ENCODE results near the gene INSM2.
A peak's percentile ranks its signal among the peaks of the same experiment; 100 is the strongest.

INSM2 gene

GRCh38 chr14:35549551-35549950, 15.6 kb downstream of the INSM2 start:
- DNase-seq = no peak

GRCh38 chr14:35551081-35551480, 17.1 kb downstream of the INSM2 start:
- DNase-seq = peak; percentile 49

- no peak for DNase-seq
Observed at GRCh38 chr14:35553808-35554207, 19.8 kb downstream of the INSM2 start.

GRCh38 chr14:35556548-35556947, 22.6 kb downstream of the INSM2 start:
- peak; percentile 85 for DNase-seq

GRCh38 chr14:35557221-35557747, 23.3 kb downstream of the INSM2 start:
- peak; percentile 33 for DNase-seq

GRCh38 chr14:35558680-35559079, 24.7 kb downstream of the INSM2 start:
- DNase-seq = peak; percentile 76

- no peak for DNase-seq
Observed at GRCh38 chr14:35565871-35566464, 32.0 kb downstream of the INSM2 start.

GRCh38 chr14:35571598-35571997, 37.6 kb downstream of the INSM2 start:
- no peak for DNase-seq

- DNase-seq = no peak
Observed at GRCh38 chr14:35573911-35574310, 39.9 kb downstream of the INSM2 start.

- DNase-seq = no peak
Observed at GRCh38 chr14:35576260-35576659, 42.3 kb downstream of the INSM2 start.

- no peak for DNase-seq
Observed at GRCh38 chr14:35576856-35577255, 42.9 kb downstream of the INSM2 start.

- DNase-seq = no peak
Observed at GRCh38 chr14:35578135-35578534, 44.2 kb downstream of the INSM2 start.

GRCh38 chr14:35578639-35579038, 44.7 kb downstream of the INSM2 start:
- DNase-seq = no peak
